NCI-H69 (cell line): ENCODE data around the gene SLC9A8.
A peak's percentile ranks its signal among the peaks of the same experiment; 100 is the strongest.
"Not testable (repeated sequence)": the region's sequence is repeated elsewhere in the genome, so short reads cannot be mapped to it uniquely, and the experiment has no call there.

Experiments
- DNase-seq: peaks from one replicate; lab custom pipeline; 2025; lab: John Stamatoyannopoulos, UW

SLC9A8 gene

DNA sequence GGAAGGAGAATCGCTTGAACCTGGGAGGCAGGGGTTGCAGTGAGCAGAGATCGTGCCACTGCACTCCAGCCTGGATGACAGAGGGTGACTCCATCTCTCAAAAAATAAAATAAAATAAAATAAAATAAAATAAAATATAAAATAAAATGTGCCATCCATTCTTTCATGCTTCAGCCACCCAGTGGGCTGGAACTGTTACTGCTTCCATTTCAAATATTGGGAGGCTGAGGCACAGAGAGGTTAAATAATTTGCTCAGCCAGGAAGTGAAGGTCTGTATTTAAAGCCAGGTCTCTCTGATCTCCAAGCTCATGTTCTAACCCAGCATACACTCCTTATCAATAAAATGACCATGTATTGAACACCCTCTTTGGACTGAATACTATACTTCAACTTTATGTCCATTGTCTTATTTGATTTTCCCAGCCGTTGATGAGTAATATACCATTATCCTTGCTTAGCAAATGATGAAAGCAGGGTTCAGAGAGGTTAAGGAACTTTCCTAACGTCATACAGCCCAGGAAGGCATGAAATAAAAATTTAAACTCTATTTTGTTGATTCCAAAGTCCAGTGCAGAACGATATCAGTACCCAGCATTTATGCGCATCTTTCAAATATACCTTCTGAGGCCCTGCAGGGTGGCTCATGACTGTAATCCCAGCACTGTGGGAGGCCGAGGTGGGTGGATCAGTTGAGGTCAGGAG, 25.8 kb upstream of the SLC9A8 start:
- no peak for DNase-seq

DNA sequence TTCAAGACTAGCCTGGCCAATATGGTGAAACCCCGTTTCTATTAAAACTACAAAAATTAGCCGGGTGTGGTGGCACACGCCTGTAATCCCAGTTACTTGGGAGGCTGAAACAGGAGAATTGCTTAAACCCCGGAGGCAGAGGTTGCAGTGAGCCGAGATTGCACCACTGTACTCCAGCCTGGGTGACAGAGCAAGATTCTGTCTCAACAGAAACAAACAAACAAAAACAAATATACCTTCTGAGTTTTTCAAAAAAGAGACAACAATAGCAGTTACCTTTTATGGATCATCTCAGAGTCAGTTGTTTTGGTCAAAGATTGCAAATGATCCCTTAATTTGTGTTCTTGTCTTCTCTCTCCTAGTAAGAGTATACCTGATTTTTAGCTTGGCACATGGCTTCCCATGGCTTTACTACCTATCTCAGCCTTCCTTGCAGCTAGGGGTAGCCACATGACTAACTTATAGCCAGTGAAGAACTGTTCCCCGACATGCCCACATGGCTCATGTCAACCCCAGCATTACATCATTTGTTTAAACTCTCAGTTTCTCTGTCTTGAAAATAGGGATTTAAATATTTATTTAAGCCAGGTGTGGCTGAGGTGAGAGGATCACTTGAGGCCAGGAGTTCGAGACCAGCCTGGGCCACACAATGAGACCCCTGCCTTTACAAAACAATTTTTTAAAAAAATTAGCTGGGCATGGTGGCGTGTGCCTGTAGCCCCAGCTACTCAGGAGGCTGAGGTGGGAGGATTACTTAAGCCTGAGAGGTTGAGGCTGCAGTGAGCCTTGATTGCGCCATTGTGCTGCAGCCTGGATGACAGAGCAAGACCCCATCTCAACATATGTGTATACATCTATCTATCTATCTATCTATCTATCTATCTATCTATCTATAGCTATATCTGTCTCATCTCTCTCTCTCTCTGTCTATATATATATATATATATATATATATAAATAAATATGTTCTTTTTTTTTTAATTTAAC, 25.0 kb upstream of the SLC9A8 start:
- DNase-seq = no peak

DNA sequence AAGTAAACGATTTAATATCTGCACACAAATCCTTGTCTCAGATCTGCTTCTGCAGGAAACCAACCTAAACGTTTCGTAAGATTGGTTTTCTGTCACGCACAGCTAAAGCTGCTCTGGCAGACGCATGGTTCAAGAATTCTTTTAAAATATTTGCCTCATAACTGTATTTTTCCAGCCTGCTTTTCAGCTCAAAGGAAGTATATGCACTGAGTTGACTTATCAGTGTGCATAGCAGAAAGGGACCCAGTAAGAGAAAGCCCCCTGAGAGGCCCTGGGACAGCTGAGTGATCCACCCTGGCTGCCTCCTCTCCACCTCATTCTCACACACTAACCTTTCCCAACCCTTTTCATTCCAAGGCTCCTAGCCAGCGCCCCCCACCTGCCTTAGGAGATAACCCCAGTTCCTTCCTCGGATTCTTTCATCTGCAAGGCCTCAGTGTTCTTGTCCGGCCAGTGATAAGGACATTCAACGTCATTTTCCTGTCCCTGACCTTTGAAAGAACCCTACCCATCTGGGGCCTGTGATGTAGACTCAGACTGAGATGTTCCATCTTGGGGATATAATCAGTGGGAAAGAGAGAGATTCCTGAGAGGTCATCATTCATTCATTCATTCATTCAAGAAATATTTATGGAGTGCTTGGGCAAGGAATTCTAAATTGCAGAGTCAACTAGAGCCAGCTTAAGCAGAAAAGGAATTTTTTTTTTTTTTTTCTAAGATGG, 22.4 kb upstream of the SLC9A8 start:
- DNase-seq = no peak

- no peak for DNase-seq
Observed at GRCh38 chr20:49791165-49791564, 21.5 kb upstream of the SLC9A8 start.

DNA sequence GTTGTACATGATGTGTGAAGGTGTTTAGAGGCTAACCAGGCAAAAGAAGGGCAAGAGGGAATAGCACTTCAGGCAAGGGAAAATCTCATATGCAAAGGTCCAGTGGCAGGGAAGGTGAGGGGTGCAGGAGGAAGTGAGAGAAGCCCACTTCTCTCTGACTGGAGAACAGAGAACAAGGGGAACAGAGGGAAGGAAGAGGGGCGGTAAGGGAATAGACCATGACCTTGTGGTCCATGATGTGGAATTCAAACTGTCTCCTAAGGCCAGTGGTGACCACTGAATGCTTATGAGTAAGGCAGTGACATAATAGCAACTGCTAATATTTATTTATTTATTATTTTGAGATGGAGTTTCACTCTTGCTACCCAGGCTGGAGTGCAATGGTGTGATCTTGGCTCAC, 20.6 kb upstream of the SLC9A8 start:
- DNase-seq = no peak

DNA sequence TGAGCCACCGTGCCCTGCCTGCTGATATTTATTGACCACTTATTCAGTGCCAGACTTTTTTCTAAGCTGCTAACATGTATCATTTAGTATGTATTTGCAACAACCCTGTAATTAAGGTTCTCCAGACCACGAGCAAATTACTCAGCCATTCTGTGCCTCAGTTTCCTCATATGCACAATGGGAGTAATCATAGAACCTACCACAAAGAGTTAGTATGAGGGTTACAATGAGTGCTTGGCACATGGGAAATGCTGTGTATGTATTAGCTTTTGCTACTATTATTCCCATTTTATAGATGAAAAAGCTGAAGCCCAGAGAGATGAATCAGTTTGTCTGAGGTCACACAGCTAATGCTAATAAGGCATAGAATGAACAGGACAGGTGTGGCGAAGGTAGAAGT, 20.0 kb upstream of the SLC9A8 start:
- DNase-seq = no peak

- no peak for DNase-seq
Observed at GRCh38 chr20:49794336-49795134, 18.1 kb upstream of the SLC9A8 start.

DNA sequence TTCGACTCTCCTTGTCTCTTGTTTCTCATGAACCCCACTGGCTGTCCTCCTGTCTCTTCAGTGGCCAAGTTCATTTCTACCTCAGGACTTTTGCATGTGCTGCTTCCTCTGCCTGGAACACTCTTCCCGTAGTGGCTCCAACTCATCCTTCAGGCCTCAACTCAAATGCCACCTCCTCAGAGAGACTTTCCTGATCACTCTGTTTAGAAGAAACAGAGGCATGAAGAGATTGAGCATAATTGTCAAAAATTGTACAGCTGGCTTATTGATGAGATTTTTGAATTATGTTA, 17.5 kb upstream of the SLC9A8 start:
- DNase-seq = no peak

DNA sequence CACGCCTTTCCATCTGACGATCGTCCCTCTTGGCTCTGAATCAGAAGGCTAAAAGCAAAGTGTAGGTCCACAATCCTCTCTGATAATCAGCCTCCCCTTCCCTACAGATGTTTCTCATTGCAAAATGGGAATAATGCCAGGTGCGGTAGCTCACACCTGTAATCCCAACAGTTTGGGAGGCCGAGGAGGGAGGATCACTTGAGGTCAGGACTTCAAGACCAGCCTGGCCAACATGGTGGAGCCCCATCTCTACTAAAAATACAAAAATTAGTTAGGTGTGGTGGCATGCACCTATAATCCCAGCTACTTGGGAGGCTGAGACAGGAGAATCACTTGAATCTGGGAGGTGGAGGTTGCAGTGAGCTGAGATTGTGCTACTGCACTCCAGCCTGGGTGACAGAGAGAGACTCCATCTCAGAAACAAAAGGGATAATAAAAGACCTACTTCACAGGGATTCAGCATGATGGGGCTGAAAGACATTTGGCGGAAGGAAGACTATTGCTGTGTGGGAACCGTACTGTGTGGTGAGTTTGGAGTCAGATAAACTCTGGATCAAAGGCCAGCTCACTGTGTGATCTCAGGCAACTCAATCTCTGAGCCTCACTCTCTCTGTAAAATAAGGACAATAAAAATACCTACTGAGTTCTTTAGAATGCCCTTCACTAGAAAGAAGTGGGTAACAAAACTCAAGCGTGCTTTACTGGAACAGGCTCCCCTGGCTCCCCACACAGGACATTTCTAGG, 15.9 kb upstream of the SLC9A8 start:
- DNase-seq = no peak

GRCh38 chr20:49797344-49797615, 15.3 kb upstream of the SLC9A8 start:
- DNase-seq = no peak

DNA sequence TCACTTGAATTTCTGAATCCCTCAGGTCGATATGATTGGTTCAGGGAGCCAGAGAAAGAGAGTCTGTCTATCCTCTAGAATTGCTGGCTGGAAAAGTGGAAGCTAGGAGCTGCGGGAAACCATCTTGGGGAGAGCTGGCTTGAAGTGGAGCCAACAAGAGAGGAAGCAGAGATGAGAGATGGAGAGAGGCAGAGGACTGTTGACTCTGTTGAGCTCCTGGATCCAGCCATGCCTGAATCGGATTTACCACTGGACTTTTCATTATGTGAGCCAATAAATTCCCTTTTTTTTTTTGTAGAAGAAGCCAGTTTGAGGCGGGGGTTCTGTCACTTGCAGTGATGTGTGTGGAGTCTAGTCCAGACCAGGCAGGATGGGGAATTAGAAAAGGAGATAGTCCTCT, 13.9 kb upstream of the SLC9A8 start:
- DNase-seq = no peak

DNA sequence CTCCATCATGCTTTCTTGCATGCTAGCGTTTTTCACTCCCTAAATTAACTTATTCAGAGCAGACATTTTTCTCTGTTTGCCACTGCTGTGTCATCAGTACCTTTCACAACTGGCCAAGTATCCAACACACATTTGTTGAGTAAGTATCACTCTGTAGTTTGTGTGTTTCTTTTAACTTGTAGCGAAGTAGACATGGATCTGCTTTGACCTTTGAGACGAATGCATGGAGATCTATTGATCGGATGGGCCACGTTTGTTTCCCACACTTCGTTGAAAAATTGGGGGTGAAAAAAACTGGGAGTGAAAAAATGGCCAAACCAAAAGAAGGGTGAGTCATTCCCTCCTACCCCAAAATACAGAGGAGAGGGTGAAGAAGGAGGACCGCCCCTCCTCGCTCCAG, 12.9 kb upstream of the SLC9A8 start:
- no peak for DNase-seq

DNA sequence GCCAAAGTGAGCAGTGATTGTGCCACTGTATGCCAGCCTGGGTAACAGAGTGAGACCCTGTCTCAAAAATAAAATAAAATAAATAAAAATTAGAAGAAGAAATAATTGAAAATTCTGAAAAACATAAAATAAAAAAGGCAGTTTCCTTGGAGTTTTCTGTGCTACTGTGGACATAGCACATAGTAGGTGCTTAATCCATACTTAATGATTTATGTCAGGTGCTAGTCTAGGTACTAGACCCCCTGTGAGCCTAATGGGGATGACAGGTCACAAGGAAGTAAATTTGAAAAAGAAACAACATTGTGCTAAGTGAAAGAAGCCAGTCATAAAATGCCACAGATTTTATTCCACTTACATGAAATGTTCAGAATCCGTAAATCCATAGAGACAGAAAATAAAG, 9.2 kb upstream of the SLC9A8 start:
- no peak for DNase-seq

- DNase-seq = no peak
Observed at GRCh38 chr20:49804364-49804763, 8.3 kb upstream of the SLC9A8 start.

DNA sequence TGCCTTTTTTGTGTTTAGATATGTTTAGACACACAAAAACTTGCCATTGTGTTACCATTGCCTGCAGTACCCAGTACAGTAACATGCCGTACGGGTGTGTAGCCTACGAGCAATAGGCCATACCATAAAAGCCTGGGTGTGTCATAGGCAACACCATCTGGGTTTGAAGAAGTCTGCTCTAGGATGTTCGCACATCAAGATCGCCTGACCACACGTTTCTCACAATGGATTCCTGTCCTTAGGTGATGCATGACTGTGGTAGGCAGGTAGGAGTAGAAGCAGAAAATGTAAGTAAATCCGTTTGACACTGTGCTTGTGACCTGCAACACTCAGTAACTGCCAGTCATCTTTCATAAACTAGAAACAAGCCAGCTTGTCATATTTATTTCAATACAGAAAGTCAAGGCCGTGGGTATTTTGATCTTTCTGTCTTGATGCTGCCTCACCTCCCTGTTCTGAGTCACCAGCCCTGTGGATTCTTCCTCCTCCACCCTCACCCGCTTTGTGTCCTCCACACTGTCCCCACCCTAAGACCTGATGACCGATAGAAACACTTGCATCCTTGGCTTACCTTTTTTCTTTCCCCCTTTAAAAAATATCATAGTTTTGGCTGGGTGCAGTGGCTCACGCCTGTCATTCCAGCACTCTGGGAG, 7.3 kb upstream of the SLC9A8 start:
- not testable (repeated sequence) for DNase-seq

GRCh38 chr20:49808753-49809152, 3.9 kb upstream of the SLC9A8 start:
- DNase-seq = no peak

DNA sequence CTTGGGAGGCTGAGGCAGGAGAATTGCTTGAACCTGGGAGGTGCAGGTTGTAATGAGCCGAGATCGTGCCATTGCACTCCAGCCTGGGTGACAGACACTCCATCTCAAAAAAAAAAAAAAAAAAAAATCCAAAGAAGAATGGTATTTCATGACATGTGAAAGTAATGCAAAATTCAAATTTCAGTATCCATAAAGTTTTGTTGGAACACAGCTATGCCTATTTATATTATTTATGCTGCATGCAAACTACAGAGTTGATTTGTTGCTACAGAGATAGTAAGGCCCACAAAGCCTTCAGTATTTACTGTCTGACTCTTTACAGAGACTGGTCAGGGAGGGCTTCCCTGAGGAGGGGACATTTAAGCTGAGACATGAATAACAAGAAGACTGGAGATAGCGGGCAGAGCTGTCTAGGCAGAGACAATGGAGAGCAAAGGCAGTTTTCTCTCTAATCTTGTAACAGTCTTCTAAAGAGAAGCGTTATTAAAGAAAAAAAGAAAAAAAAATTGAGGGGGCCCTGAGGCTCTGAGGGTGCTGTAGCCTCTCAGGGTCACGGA, 2.7 kb upstream of the SLC9A8 start:
- DNase-seq = no peak

DNA sequence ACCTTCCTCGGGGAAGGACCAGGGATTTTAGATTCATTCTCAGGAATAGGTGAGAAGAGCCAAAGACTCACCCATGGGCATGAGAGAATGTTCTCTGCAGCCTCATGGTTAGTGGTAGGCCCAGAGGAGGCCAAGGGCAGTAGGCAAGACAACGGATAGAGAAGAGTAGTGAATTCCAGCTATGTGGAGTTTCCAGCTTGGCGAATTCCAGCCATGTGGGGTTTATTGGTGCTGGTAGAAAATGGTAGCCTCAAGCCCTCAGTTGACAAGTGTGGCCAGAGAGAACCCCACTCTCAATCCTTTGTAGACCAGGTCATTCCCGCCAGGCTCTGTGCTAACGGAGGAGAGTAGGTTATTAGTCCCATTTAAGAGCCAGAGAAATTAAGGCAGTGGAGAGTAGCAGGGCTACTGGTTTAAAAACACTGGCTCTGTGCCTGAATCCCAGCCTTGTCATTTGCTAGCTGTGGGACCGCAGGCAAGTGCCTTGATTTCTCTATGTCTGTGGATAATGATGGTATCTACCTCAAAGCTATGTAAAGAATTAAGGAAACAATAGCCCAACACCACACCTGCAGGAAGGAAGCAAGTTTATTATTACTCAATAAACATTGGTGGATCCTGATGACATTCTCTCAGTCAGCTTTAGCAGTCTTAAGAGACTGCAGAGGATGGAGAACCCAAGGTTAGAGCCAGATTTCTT, 2.0 kb upstream of the SLC9A8 start:
- no peak for DNase-seq

DNA sequence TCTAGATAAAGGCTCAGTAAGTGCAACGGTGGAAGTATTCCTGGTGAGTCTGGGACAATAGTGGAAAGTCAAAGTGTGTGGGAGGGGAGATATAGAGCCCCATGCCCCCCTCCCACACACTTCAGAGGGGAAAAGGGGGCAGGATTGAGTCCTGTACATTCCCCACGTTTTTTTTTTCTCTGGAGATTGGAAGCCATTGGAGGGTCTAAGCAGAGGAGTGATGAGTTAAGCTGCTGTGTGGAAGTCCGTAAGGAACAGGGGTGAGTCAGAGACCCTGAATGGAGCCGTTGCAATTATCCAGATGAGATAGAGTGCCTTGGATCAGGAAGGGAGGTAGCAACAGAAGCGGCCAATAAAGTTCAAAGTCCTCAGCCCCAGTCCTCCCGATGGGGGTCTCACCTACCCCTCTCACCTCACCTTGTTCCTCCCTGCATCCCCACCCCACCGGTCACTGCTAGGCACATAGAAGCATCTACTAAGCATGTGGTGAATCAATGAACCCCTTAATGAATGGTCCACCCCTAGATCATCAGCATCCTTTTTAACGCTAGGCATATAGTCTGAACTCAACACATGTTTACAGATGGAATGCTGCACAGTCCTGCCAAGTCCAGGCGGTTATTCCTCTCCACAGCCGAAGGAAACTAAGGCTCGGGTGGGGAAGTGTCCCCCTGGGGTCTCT, 662 bp upstream of the SLC9A8 start:
- DNase-seq = peak; percentile 14
